HG03565 (cell line): ENCODE measurements around the gene GNPTG.

Source experiments
- ATAC-seq: cut with Tn5 transposase; IDR thresholded peaks from one replicate; pipeline ENCODE4 v1.9.1; 2021; ENCODE audit warnings: mild to moderate bottlenecking, moderate library complexity; ENCODE audit not compliant: unreplicated experiment

Gene GNPTG

DNA sequence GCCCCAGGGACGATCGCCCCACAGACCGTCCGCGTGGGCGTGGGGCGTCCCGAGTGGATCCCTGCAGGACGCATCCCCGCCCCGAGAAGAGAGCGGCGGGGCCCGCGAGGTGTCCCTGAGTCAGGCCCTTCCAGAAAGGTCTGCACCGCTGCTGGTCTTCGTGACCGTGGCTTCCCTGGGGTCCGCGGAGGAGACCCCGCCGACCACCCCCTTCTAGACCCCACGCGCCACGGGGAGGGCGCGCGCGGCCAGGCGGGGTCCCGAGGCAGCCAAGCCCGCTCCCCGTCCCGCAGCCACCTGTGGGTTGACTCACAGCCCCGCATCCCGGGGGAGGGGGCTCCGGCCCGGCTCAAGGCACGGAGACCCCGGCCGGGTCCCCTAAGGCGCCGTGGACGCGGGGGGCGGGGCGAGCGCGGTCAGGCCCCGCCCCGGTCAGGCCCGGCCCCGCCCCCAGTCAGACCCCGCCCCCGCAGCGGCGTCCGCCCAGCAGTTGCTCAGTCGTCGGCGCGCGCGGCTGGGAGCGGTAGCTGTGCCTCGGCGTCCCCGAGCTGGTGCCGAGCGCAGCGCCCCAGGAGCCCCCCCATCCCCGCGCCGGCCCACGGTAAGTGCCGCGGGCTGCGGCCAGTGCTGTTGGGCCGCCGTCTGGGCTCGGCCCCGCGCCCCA lies 18.4 kb upstream of the GNPTG start, which contains the start of gene BAIAP3:
Gene BAIAP3, plus strand, starts transcription at position 497 of the 664 bp plus-strand sequence. CDS start 4,905 bp downstream, outside the sequence.
- no peak for ATAC-seq

DNA sequence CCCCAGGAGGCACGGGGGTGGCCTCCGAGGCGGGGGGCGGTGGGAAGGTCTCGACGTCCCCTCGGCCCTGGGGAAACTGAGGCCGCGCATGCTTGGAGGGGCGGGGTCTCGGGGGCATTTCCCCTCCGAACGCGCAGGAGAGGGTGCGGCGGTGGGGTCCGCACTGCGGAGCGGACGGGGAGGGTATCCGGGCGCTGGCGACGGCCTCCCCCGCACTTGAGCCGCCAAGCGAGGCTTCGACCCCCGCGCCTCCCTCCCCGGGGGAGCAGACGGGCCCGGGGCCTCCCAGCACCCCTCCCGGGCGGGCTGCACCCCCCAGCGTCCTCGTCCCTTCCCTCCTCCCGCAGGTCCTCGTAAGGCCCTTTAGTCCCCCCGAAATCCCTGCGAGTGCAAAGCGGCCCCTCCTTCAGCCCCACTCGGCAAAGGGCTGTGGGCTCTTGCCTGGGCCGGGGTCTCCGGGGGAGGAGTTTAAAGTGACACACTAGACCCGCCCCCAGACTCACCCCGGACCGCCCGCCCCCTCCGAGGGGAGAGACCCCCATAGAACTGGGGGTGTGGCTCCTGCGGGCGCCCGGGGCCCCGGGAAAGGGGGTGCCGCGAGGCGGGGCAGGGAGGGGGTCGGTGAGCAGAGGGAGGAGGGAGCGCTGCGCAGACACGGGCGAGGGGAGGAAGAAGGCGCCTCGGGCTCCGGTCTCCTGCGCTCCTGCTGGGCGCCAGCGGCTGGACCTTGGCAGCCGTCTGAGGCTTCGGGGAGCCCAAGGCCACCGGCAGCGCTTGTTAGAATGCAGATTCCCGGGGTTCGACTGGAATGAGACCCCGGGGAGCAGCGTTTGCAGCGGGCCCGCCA lies 17.7 kb upstream of the GNPTG start:
- ATAC-seq: no peak

DNA sequence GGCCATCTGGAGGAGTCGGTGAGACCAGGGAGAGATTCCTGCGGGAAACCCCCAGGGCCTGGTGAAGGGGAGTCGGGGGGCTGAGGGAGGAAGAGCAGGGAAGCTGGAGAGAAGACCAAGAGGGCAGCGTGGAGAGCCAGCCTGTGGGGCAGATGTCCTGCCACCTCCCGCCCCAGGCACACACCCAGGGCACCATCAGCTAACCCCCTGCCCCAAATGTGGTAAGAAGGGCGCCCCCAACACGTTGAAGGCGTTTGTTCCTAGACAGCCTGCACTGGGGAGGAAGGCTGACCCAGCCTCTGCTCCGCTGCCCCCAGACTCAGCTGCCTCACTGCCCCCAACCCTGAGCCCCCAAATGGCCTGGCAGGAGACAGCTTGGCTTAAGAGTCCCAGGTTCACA lies 17.0 kb upstream of the GNPTG start:
- no peak for ATAC-seq

DNA sequence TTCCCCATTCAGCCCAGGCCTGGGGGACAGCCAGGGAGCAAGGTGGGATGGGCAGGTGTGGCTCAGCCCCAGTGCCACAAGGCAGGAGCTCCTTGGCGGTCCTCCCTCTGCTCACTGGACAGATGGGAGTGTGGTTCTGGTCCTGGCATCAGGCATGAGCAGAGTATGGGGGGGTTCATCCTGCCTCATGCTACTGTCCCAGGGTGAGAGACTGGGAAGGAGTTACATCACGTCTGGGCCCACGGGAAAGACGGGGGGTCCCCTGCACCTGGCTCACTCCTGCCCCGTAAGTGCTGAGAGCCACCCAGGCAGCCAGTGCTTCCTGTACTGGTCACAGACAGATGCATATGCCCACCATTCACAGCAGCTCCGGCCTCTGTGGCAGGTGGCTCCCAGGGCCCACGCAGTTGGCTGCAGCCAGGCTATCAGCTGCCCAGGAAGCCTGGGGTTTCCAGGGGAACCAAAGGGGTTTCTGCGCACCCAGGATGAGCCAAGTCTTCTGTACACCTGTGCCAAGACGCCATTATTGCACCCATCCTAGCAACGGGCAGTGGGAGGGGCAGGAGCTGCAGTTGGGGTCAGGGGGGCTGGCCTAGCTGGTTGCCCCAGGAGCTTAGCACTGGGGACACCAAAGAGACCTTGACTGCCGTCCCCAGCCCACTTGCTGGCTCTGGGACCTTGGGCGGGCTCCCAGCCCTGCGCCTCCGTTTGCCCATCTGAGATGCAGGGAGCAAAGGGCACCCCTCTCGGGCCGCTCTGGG lies 16.3 kb upstream of the GNPTG start:
- no peak for ATAC-seq

DNA sequence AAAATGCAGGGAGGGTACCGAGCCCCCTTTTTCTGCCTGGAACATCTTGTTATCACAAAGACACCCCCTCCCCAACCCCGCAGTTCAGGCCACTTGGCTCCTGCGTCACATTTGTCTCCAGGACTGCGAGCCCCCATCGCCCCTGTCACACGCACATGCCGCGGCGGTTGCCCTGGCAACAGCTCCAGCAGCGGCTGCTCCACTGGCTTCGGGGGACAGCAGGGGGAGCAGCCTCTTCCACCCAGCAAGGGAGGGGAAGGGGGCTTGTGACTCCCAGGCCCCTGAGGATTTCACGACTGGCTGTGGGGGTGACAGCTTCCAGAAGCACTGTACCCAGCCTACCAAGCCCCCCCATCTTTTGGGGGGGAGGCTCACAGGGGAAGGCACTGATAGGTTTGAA lies 15.7 kb upstream of the GNPTG start:
- ATAC-seq: no peak

DNA sequence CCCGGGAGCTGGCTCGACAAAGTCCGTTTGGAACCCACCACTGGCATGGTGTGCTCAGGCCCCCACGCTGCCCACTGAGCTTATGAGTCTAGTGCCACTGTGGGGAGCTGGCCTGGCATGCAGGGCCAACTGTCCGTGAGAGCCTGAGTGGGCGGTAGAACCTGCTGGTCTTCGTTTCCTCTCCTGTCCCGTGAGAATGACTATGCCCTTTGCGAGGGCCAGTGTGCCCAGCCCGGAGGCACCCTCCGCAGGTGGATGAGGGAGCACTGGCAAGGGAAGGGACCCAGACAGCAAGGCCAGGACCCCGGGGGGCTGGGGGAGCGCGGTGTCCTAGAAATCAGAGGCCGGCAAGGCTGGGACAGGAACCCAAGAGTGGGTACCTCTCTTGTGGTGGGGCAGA lies 15.1 kb upstream of the GNPTG start:
- no peak for ATAC-seq

DNA sequence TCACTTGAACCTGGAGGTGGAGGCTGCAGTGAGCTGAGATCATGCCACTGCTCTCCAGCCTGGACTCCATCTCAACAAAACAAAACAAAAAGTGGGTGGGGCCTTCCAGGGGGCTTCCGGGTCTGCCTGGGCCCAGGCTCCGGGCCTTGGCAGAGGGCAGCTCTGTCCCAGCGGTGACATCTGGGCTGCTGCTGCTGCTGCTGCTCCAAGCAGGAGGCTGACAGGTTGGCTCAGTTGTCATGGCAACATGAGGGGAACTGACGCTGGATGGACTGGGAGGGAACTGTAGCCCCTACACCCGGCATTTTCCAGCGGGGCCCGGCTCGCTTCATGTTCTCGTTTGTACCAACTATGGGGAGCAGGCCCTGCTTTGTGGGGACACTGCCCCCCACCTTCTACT lies 14.2 kb upstream of the GNPTG start:
- no peak for ATAC-seq

DNA sequence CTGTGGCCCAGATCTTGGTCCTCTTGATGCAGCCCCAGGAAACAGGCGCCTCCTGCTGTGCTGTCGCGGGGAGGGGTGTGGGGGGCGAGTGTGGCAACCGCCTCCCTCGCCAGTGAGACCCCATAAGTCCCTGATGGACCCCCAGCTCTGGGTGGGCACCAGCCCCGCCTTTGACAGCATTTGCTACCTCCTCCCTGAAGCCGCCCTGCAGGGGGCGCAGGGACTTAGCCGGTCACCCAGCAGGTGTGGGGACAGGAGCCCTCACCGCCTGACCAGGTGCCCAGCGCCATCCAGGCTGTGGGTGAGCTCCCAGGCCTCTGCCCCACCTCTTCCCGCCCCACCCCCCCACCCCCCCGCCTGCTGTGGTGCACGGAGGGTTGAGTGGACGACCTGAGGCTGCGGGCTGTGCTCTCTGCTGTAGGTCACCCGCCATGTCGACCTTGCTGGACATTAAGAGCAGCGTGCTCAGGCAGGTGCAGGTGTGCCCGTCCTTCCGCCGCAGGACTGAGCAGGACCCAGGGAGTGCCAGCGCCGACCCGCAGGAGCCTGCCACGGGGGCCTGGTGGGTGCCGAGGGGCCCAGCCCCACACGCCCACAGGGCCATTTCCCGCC lies 13.5 kb upstream of the GNPTG start:
- no peak for ATAC-seq

DNA sequence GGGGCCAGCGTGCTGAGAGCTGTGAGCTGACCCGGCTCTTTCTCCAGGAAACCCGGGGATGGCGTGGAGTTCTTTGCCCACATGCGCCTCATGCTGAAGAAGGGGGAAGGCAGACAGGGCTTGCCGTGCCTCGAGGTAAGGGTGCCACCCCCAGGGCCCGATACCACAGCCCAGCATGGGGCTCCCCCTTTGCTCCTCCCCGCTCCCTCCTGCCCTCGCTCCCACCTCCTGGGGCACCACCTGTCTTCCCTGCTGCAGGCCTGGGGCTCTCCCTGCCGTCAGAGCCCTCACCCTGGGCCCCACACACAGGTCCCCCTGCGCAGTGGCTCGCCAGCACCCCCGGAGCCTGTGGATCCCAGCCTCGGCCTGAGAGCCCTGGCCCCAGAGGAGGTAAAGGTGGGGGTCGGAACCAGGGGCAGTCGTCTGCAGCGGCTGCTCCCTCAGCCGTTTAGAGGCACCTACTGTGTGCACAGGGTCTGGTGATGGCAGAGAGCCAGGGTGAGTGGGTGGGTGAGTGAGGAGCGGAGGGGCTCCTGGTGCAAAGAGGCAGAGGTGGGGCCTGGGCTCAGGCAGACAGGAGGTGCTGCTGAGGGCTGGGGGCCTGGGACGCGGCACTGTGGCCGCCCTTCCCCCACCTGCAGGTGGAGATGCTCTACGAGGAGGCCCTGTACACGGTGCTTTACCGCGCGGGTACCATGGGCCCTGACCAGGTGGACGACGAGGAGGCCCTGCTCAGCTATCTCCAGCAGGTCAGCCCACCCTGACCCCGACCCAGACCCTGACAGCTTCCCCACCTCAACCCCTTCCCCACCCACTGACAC lies 12.7 kb upstream of the GNPTG start:
- no peak for ATAC-seq

DNA sequence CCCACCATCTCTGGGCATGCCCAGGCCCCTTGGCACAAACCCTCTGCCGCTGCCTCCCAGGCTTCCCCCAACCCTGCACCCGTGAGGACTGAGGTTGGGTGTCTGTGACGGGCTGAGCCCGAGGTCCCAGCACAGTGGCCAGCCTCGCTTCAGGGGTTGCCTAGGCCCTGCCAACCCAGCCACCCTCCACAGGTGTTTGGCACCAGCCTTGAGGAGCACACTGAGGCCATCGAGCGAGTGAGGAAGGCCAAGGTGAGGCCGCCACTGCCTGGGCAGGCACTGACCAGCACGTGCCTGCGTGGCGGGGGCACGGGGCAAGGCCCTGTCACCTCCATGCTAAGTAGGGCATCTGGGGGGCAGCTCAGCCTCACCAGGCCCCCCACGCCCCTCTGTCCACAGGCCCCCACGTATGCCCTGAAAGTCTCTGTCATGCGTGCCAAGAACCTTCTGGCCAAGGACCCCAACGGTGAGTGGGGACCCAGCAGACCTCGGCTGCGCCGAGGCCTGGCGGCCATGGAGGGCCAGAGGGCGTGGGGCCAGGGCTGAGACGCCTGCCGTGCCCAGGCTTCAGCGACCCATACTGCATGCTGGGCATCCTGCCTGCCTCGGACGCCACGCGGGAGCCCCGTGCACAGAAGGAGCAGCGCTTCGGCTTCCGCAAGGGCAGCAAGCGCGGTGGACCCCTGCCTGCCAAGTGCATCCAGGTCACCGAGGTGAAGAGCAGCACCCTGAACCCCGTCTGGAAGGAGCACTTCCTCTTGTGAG lies 10.8 kb upstream of the GNPTG start:
- no peak for ATAC-seq

DNA sequence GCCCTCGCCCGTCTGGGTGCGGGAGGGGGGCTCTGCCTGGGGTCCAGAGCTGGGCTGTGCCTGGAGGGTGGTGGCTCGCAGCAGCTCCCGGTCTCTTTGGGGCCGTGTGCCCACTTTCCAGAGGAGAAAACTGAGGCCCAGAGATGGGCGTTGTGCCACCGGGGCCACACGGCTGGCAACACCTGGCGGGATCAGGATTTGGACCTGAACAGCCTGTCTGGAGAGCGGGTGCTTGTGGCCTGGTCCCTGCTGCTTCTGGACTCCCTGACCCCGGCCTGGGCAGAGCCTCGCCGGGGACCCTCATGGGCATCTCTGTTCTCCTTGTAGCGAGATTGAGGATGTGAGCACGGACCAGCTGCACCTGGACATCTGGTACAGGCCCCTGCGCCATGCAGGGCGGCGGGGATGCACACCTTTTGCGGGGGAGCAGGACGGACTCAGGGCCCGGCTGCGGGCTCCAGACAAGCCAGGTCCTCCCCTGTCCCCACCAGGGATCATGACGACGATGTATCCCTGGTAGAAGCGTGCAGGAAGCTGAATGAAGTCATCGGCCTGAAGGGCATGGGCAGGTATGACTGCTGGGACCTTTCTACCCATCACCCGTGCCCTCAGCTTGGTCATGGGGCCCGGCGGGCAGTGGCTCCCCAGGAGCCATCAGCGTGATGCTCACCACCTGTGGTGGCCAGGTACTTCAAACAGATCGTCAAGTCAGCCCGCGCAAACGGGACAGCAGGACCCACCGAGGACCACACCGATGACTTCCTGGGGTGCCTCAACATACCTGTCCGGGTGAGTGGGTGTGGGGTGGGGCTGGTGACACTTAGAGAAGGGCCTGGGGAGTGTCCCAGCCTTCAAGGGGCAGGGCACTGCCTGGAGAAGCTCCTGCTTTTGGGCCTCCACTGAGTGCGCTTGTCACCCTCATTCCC lies 10.0 kb upstream of the GNPTG start:
- no peak for ATAC-seq

DNA sequence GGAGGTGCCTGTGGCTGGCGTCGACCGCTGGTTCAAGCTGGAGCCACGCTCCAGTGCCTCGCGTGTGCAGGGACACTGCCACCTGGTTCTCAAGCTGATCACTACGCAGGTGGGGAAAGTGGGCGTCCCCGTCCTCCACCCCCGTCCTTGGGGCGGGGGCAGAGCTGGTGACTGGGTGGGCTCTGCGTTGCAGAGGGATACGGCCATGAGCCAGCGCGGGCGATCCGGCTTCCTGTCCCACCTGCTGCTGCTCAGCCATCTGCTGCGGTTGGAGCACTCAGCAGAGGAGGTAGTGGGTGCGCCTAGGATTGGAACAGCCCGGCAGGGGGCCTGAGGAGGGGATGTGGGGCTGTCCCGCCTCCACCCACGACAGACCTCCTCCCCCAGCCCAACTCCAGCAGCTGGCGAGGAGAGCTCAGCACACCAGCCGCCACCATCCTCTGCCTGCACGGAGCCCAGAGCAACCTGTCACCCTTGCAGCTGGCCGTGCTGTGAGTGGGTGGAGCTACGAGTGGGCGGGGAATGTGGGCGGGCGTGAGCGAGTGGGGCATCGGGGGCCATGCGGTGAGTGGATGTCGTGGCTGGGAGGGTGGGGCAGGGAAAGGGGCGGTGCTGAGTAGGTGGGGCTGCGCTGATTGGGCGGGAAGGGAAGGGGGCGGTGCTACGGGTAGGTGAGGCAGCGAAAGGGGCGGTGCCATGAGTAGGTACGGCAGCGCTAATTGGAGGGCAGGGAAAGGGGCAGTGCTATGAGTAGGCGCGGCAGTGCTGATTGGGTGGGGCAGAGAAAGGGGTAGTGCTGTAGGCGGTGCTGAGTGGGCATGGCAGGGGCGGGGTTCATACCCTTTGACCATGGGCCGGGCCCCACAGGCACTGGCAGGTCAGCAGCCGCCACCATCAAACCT lies 9.0 kb upstream of the GNPTG start:
- ATAC-seq: peak; percentile 60

DNA sequence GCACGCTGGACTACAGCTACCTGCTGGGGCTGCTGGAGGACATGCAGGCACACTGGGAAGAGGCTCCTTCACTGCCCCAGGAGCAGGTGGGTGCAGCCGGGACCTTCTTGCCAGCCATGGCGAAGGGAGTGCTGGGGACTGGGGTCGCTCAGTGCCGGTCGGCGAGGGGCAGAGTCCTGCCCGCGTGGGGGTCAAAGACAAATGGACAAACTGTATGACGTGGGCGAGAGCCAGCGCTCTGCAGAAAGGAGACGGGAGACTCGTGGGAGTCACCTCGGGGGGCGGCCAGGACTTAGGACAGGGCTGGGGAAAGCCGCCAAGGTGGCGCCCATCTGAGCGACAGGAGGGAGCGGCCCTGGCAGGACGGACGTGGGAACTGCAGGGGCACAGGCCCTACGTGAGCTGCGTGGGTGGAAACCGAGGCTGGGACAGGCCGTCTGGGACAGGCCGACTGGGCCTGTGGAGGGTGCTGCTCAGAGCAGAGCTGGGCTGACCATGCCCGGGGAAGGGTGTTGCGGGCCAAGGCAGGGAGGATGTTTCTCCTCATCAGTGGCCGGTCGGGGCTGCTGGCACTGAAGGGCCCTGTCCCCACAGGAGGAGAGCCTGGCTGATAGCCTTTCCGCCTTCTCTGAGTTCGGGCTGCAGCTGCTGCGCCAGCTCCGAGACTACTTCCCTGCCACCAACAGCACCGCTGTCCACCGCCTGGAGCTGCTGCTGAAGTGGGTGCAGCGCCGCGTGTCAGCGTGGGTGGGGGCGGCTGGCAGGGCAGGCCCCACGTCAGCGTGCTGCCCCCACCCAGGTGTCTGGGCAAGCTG lies 8.1 kb upstream of the GNPTG start:
- no peak for ATAC-seq

DNA sequence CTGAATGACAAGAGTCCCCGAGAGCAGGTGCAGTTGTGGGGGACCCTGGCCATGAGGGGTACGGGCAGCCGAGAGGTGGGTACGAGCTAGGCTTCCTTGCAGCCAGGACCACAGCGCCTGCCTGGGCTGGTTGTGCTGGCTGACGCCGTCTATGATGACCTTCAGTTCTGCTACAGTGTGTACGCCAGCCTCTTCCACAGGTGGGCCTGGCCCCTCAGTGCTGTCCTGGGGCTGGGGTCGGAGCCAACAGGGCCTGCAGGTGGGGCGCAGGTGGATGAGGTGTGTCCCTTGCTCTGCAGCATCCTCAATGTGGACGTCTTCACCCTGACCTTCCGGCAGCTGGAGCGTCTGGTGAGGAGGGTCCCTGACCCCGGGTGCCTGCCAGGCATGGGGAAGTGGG lies 7.2 kb upstream of the GNPTG start:
- ATAC-seq: no peak

DNA sequence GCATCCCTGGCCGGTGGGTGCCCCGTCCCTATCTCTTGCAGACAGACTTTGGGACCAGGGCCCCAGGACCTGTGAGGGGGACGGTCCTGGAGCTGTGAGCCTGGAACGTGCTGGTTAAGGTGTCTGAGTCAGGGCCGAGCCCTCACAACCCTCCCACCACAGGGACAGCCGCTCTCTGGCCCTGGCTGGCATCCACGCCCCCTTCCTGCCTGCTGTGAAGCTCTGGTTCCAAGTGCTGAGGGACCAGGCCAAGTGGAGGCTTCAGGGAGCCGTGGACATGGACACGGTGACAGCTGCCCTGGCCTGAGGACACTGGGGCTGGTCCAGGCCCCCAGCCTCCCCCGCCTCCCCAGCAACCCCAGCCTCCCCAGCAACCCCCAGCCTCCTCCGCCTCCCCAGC lies 6.6 kb upstream of the GNPTG start:
- ATAC-seq: no peak

DNA sequence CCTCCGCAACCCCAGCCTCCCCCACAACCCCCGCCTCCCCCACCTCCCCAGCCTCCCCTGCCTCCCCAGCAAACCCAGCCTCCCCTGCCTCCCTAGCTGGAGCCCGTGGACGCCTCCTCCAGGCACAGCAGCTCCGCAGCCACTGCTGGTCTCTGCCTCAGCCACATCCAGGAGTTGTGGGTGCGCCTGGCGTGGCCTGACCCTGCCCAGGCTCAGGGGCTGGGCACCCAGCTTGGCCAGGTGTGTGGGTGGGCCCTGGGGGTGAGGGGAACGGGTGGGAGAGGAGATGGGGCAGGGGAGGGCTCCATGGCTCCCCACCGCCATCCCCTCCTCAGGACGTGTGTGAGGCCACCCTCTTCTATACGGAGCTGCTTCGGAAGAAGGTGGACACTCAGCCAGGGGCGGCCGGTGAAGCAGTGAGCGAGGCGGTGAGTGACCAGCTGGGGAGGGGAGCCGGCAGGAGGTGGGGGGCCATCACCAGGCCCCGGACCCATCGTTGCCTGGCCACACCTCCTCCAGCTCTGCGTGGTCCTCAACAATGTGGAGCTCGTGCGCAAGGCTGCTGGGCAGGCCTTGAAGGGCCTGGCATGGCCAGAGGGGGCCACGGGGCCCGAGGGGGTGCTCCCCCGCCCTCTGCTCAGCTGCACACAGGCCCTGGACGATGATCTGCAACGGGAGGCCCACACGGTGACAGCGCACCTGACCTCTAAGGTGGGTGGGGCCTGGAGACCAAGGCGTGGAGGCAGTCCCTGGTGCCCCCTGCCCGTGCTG lies 5.9 kb upstream of the GNPTG start:
- no peak for ATAC-seq
